Panc1 (cell line): ENCODE results near the gene ELMO1.

Experiments
- CTCF ChIP-seq: fragments of 450-650 bp; IDR thresholded peaks from 2 replicates; pipeline ENCODE4 v1.5.1; 2017; ENCODE audit warnings: mild to moderate bottlenecking
- POLR2AphosphoS5 ChIP-seq: IDR thresholded peaks from 2 replicates; pipeline ENCODE4 v1.6.1; 2012; ENCODE audit warnings: mild to moderate bottlenecking, low read depth, low read length, moderate library complexity
- REST ChIP-seq, 2 experiments: IDR thresholded peaks; 2 replicates each; pipeline ENCODE4 v1.6.1; 2011 to 2012; ENCODE audit warnings: low read depth in 2 of 2, control low read depth in 1 of 2, low read length in 1 of 2, mild to moderate bottlenecking in 1 of 2, moderate library complexity in 1 of 2; ENCODE audit not compliant: insufficient read depth in 1 of 2

GRCh38 chr7:37495574-37496184 lies 47.0 kb upstream of the ELMO1 start:
- TF ChIP-seq POLR2AphosphoS5 = no peak
- TF ChIP-seq CTCF = peak; percentile 85
- no peak for TF ChIP-seq REST (IDR thresholded peaks at IDR 0.05; ENCODE audit: insufficient read depth in 1 of 2, low read depth in 2 of 2, low read length in 1 of 2)
